Cardiac muscle cell (in vitro differentiated cells and primary cell): Measurements from ENCODE around the gene GRPEL2. TPM values are rescaled to one million over a fixed set of nuclear protein-coding genes. Genes with fewer than 3 reads are reported as not detected.

ENCODE experiments used
- DNase-seq, 2 donors: peaks; one replicate each; pipeline versions ENCODE4 v3.0.0 to v3.0.0-alpha.2; 2010 to 2017; ENCODE audit warnings: low read depth in 1 of 2, low spot score in 1 of 2
- H3K27ac ChIP-seq: fragments of 200-600 bp; sonication (generic); 2 replicates; pipeline ENCODE4 v1.5.1; 2016
- H3K27me3 ChIP-seq: fragments of 200-600 bp; sonication (generic); 2 replicates; pipeline ENCODE4 v1.6.0; 2016; ENCODE audit warnings: control low read depth
- H3K36me3 ChIP-seq: fragments of 200-600 bp; sonication (generic); 2 replicates; pipeline ENCODE4 v1.5.1; 2016; ENCODE audit warnings: control low read depth
- H3K4me1 ChIP-seq: fragments of 200-600 bp; sonication (generic); 2 replicates; pipeline ENCODE4 v1.8.1; 2017; ENCODE audit warnings: low read depth, mild to moderate bottlenecking, mixed run types
- H3K4me3 ChIP-seq: fragments of 200-600 bp; sonication (generic); 2 replicates; pipeline ENCODE4 v1.5.1; 2016; ENCODE audit warnings: mild to moderate bottlenecking
- H3K9me3 ChIP-seq: fragments of 200-600 bp; sonication (generic); 2 replicates; pipeline ENCODE4 v1.5.1; 2017; ENCODE audit warnings: low read depth, mild to moderate bottlenecking, control low read depth
- polyA plus RNA-seq: library from polyadenylated mRNA; unstranded; fragments of >200 nt; fragmentation: Nextera tagmentation; extraction: Ambion mirVana; gene quantifications from 2 replicates; pipeline ENCODE4 v1.2.1, GENCODE V29; 2016
- total RNA-seq: library from RNA; depleted of rRNA; stranded (reverse); fragments of >200 nt; gene quantifications from 2 replicates; pipeline ENCODE4 v1.2.3, GENCODE V29; 2016
- TF ChIP-seq, protein P1 (sequence below): IDR thresholded peaks from 2 replicates; pipeline ENCODE4 v1.5.1; 2012; ENCODE audit warnings: low read depth, mild to moderate bottlenecking, low read length

Gene GRPEL2
- 4.9 and 5.1 TPM in 2 replicates for total RNA-seq
- polyA plus RNA-seq, result 4.2 and 6.6 TPM in 2 replicates

GRCh38 chr5:149345147-149345891, at the start of gene GRPEL2:
TSS of gene GRPEL2 (plus strand) at chr5:149345499. CDS start at chr5:149345540, 41 bp downstream.
- TF ChIP-seq, protein P1, sequence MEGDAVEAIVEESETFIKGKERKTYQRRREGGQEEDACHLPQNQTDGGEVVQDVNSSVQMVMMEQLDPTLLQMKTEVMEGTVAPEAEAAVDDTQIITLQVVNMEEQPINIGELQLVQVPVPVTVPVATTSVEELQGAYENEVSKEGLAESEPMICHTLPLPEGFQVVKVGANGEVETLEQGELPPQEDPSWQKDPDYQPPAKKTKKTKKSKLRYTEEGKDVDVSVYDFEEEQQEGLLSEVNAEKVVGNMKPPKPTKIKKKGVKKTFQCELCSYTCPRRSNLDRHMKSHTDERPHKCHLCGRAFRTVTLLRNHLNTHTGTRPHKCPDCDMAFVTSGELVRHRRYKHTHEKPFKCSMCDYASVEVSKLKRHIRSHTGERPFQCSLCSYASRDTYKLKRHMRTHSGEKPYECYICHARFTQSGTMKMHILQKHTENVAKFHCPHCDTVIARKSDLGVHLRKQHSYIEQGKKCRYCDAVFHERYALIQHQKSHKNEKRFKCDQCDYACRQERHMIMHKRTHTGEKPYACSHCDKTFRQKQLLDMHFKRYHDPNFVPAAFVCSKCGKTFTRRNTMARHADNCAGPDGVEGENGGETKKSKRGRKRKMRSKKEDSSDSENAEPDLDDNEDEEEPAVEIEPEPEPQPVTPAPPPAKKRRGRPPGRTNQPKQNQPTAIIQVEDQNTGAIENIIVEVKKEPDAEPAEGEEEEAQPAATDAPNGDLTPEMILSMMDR, result no peak
- Histone ChIP-seq H3K27ac (no peak within 1 kb of the TSS), H3K36me3 (peaks cover 18% of the 10 kb centered on the region), H3K9me3 (no peaks in the 10 kb centered on the region), H3K4me3 (peak within 1 kb of the TSS; percentile 46), H3K4me1 (peaks cover 5% of the 10 kb centered on the region), H3K27me3 (peaks cover 29% of the 10 kb centered on the region)
- peak; percentile 97 to 98 for DNase-seq

DNA sequence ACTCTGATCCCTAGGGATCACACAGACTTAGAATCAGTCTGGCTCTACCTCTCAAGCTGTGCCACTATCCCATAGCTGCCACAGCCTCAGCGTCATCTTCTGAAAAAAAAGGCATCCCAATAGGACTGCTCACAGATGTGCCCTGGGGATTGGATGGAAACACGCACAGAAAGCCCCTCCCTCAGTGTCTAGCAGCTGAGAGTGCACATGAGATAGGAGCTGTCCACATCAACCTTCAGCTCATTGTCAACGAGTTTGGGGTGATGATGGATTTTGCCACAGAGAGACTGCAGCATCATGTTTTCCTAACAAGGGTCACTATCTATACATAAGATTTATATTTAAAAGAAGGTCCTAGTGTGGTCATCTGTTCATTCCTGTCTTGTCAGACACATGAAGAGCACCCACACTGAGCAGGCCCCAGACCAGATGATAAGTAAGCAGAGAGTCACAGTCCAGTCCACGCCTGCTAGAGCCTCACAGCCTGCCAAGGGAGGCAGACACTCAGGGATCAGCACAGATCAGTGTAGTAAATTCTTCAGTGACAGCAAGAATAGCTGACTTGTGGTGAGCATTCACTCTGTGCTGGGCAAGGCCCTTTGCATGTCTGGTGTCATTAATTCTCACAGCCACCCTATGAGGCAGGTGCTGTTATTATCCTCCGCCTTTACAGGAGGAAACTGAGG, 47.8 kb upstream of the GRPEL2 start:
- TF ChIP-seq, protein P1, result no peak
- Histone ChIP-seq H3K4me3 (no peak overlapping the region), H3K36me3 (no peaks in the 10 kb centered on the region), H3K9me3 (no peaks in the 10 kb centered on the region), H3K4me1 (peaks cover 20% of the 10 kb centered on the region), H3K27ac (peak overlapping the region; percentile 44), H3K27me3 (no peaks in the 10 kb centered on the region)
- DNase-seq, result peak in 1 of 2 donors; percentile 57

DNA sequence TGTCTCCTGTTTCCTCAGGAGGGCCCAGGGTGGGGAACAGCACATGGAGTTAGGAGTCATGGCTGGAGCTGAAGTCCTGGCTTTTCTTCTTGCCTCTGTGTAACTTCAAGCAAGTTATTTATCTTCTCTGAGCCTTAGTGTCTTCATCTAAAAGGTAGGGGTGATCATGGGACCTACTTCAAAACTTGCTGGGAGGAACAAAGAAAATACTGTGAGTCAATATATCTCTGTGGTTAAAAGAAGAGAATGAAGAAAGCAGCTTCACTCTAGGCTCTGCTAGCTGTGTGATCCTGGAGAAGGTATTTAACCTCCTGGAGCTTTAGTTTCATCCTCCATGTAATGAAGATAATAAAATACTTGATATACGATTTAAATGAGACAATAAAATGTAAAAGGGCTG, 47.1 kb upstream of the GRPEL2 start:
- Histone ChIP-seq H3K36me3 (no peaks in the 10 kb centered on the region), H3K4me3 (no peak overlapping the region), H3K27me3 (no peaks in the 10 kb centered on the region), H3K4me1 (peaks cover 20% of the 10 kb centered on the region), H3K27ac (peak overlapping the region; percentile 44), H3K9me3 (no peaks in the 10 kb centered on the region)
- DNase-seq, result no peak
- TF ChIP-seq, protein P1, result no peak

DNA sequence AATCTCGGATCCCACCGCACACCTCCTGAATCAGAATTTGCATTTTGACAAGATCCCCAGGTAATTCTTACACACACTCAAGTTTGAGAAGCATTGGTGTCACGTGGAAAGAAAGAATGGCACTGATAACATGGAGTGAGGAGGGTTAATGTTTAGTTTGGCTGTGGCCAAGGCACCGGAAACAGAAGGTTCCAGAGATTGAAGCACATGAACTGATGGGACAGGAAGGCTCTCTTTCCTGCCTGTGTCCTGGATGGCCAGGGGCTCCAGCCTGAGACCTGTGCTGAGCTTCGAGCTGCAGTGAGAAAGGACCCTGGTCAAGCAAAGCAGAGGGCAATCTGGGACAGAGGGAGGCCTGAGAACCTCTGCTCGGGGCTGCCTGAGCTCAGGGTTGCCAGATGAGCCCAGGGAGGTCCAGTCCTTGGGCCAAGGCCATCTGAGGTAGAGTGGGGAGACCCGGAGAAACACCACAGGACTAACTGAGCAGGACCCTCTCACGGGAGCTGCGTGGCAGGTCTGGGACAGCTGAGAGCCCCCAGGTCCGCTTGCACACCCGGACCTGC, 46.4 kb upstream of the GRPEL2 start:
- no peaks in the 10 kb centered on the region for H3K9me3 ChIP-seq
- no peak overlapping the region for H3K4me3 ChIP-seq
- no peak overlapping the region for H3K27ac ChIP-seq
- H3K27me3 ChIP-seq, result no peaks in the 10 kb centered on the region
- TF ChIP-seq, protein P1, result no peak
- H3K36me3 ChIP-seq, result no peaks in the 10 kb centered on the region
- peak in 1 of 2 donors; percentile 30 for DNase-seq
- peaks cover 20% of the 10 kb centered on the region for H3K4me1 ChIP-seq

GRCh38 chr5:149299451-149300054, 45.7 kb upstream of the GRPEL2 start:
- Histone ChIP-seq H3K27ac (no peak overlapping the region), H3K36me3 (no peaks in the 10 kb centered on the region), H3K27me3 (no peaks in the 10 kb centered on the region), H3K4me3 (no peak overlapping the region), H3K9me3 (no peaks in the 10 kb centered on the region), H3K4me1 (peaks cover 20% of the 10 kb centered on the region)
- TF ChIP-seq, protein P1, result no peak
- no peak for DNase-seq
